Endodermal cell (in vitro differentiated cells): Measurements from ENCODE around the gene TIGD1. TPM values are rescaled to one million over a fixed set of nuclear protein-coding genes. Genes with fewer than 3 reads are reported as not detected.

Source experiments
- DNase-seq: peaks from one replicate; pipeline ENCODE4 v3.0.0-alpha.2; 2017
- H3K27ac ChIP-seq: 2 replicates; pipeline ENCODE4 v1.5.1; 2013; ENCODE audit warnings: mild to moderate bottlenecking, low read depth, low read length, moderate library complexity
- H3K27me3 ChIP-seq: 2 replicates; pipeline ENCODE4 v1.6.1; 2013; ENCODE audit warnings: mild to moderate bottlenecking, low read length, moderate library complexity; ENCODE audit not compliant: insufficient read depth, control insufficient read depth, poor library complexity, severe bottlenecking
- H3K36me3 ChIP-seq: 2 replicates; pipeline ENCODE4 v1.7.0; 2013; ENCODE audit warnings: mild to moderate bottlenecking, low read length, moderate library complexity; ENCODE audit not compliant: control insufficient read depth, insufficient read depth
- H3K4me1 ChIP-seq: one replicate; pipeline ENCODE4 v1.7.0; 2013; ENCODE audit warnings: low read length; ENCODE audit not compliant: control insufficient read depth, insufficient read depth
- H3K4me3 ChIP-seq: 2 replicates; pipeline ENCODE4 v1.5.1; 2013; ENCODE audit warnings: mild to moderate bottlenecking, low read length, moderate library complexity
- H3K9ac ChIP-seq: 2 replicates; pipeline ENCODE4 v1.6.1; 2013; ENCODE audit warnings: mild to moderate bottlenecking, low read length, moderate library complexity; ENCODE audit not compliant: poor library complexity, severe bottlenecking; ENCODE audit errors: extremely low read depth
- H3K9me3 ChIP-seq: 2 replicates; pipeline ENCODE4 v1.6.1; 2013; ENCODE audit warnings: mild to moderate bottlenecking, low read length, moderate library complexity; ENCODE audit not compliant: control insufficient read depth
- H3K27ac Mint-ChIP-seq: 2 replicates; pipeline ENCODE4 v1.8.0; 2020; ENCODE audit warnings: mixed read lengths
- H3K27me3 Mint-ChIP-seq: 2 replicates; pipeline ENCODE4 v1.8.0; 2021; ENCODE audit warnings: mild to moderate bottlenecking, mixed read lengths; ENCODE audit not compliant: insufficient read depth
- H3K36me3 Mint-ChIP-seq: 2 replicates; pipeline ENCODE4 v1.8.0; 2020; ENCODE audit warnings: low read depth, mixed read lengths
- H3K4me1 Mint-ChIP-seq: 2 replicates; pipeline ENCODE4 v1.8.0; 2020; ENCODE audit warnings: mixed read lengths
- H3K4me3 Mint-ChIP-seq: 2 replicates; pipeline ENCODE4 v1.8.0; 2020; ENCODE audit warnings: mild to moderate bottlenecking, moderate library complexity, mixed read lengths
- H3K9me3 Mint-ChIP-seq: 2 replicates; pipeline ENCODE4 v1.8.0; 2020; ENCODE audit warnings: mild to moderate bottlenecking, mixed read lengths
- CTCF ChIP-seq: fragments of 200-600 bp; sonication (generic); conservative IDR thresholded peaks from 2 replicates; pipeline ENCODE4 v1.5.0; 2021; ENCODE audit warnings: antibody characterized with exemption, mild to moderate bottlenecking
- WGBS, 2 experiments: methylation state at CpG; one replicate each; pipeline versions ENCODE4 v1.1.5 to v1.1.7; 2013; ENCODE audit warnings: missing lambda C conversion rate in 2 of 2, mixed read lengths in 1 of 2; ENCODE audit not compliant: insufficient coverage in 1 of 2, insufficient read length in 1 of 2; 5-methylcytosine and 5-hydroxymethylcytosine counted together
- total RNA-seq, 2 donors: library from RNA; stranded (reverse); fragmentation: NEBNext Ultra II Directional in 1 of 2; extraction: Animal tissue kit (Norgen Biotek cat#: 25700) in 1 of 2; gene quantifications; 2 replicates in 1 of 2; 3 replicates in 1 of 2; pipeline ENCODE4 v1.2.1, GENCODE V29; 2021

Gene TIGD1
- total RNA-seq, 2 donors from 2014 or later, result 6.5 to 6.7 TPM

DNA sequence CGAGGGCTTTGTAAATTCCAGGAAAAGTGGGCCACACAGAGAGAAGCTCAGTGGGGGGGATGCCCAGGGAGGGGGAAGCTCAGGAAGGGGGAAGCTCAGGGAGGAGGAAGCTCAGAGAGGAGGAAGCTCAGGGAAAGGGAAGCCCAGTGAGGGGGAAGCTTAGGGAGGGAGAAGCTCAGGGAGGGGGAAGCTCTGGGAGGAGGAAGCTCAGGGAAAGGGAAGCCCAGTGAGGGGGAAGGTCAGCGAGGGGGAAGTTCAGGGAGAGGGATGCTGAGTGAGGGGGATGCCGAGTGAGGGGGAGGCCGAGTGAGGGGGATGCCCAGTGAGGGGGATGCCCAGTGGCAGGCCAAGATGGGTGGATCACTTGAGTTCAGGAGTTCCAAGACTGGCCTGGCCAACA lies 11.7 kb downstream of the TIGD1 start:
- 82% methylated on average over 4 of the region's 4 CpGs; no CpG with 5 or more reads in 1 of the 2 experiments for WGBS, 2 experiments
- Mint-ChIP-seq H3K27me3 (peaks cover 2% of the 10 kb centered on the region), H3K27ac (no peak overlapping the region), H3K9me3 (peaks cover 2% of the 10 kb centered on the region), H3K4me1 (peaks cover 6% of the 10 kb centered on the region), H3K36me3 (no peaks in the 10 kb centered on the region), H3K4me3 (no peak overlapping the region)
- no peak overlapping the region for H3K9ac ChIP-seq
- no peaks in the 10 kb centered on the region for H3K27me3 ChIP-seq
- H3K4me1 ChIP-seq, result no peaks in the 10 kb centered on the region
- H3K27ac ChIP-seq, result no peak overlapping the region
- no peaks in the 10 kb centered on the region for H3K36me3 ChIP-seq
- no peak overlapping the region for H3K4me3 ChIP-seq
- H3K9me3 ChIP-seq, result peaks cover 6% of the 10 kb centered on the region
- no peak for TF ChIP-seq CTCF
- peak; percentile 53 for DNase-seq

GRCh38 chr2:232537499-232537898 lies 12.9 kb downstream of the TIGD1 start:
- 97 to 100% methylated on average over 2 to 4 of the region's 4 CpGs for WGBS, 2 experiments
- Mint-ChIP-seq H3K27ac (no peak overlapping the region), H3K4me1 (peaks cover 6% of the 10 kb centered on the region), H3K4me3 (no peak overlapping the region), H3K27me3 (peaks cover 2% of the 10 kb centered on the region), H3K9me3 (peaks cover 2% of the 10 kb centered on the region), H3K36me3 (no peaks in the 10 kb centered on the region)
- Histone ChIP-seq H3K4me3 (no peak overlapping the region), H3K9ac (no peak overlapping the region), H3K27me3 (no peaks in the 10 kb centered on the region), H3K36me3 (no peaks in the 10 kb centered on the region), H3K27ac (no peak overlapping the region), H3K9me3 (peaks cover 6% of the 10 kb centered on the region), H3K4me1 (no peaks in the 10 kb centered on the region)
- no peak for TF ChIP-seq CTCF
- DNase-seq, result no peak

- H3K4me3 Mint-ChIP-seq, result no peak overlapping the region
- peaks cover 6% of the 10 kb centered on the region for H3K9me3 ChIP-seq
- H3K27me3 Mint-ChIP-seq, result peaks cover 2% of the 10 kb centered on the region
- TF ChIP-seq CTCF, result peak; percentile 92
- no peak overlapping the region for H3K27ac Mint-ChIP-seq
- H3K9ac ChIP-seq, result no peak overlapping the region
- H3K27ac ChIP-seq, result no peak overlapping the region
- H3K36me3 Mint-ChIP-seq, result no peaks in the 10 kb centered on the region
- H3K9me3 Mint-ChIP-seq, result peaks cover 2% of the 10 kb centered on the region
- DNase-seq, result peak; percentile 88
- H3K4me3 ChIP-seq, result no peak overlapping the region
- H3K36me3 ChIP-seq, result no peaks in the 10 kb centered on the region
- 73 to 86% methylated on average over 3 to 5 of the region's 5 CpGs for WGBS, 2 experiments
- peaks cover 6% of the 10 kb centered on the region for H3K4me1 Mint-ChIP-seq
- H3K27me3 ChIP-seq, result no peaks in the 10 kb centered on the region
- no peaks in the 10 kb centered on the region for H3K4me1 ChIP-seq
Measured at GRCh38 chr2:232537079-232537478, 13.3 kb downstream of the TIGD1 start.
